GM18498 (cell line): ENCODE results near the gene DPP6.
"Not testable (repeated sequence)": the region's sequence is repeated elsewhere in the genome, so short reads cannot be mapped to it uniquely, and the experiment has no call there.

ENCODE experiments used
- ATAC-seq: cut with Tn5 transposase; IDR thresholded peaks from one replicate; pipeline ENCODE4 v1.9.1; 2021; ENCODE audit warnings: mild to moderate bottlenecking, moderate library complexity; ENCODE audit not compliant: unreplicated experiment

DPP6 gene

DNA sequence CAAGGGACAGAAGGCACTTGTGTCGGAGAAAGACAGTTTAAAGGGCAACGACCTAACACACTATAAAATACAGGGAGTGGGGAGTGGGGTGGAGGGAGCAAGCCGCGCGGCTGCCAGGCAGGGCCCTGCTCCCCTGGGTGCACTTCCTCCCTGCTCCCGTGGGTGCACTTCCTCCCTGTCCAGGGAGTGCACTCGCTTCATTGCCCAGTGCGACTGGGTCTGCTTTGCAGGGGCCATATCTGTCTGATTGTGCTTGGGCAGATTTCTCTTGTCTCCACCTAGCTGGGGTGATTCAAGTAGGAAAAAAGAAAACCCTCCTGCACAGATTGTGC is 94.5 kb downstream of the DPP6 start:
- not testable (repeated sequence) for ATAC-seq

DNA sequence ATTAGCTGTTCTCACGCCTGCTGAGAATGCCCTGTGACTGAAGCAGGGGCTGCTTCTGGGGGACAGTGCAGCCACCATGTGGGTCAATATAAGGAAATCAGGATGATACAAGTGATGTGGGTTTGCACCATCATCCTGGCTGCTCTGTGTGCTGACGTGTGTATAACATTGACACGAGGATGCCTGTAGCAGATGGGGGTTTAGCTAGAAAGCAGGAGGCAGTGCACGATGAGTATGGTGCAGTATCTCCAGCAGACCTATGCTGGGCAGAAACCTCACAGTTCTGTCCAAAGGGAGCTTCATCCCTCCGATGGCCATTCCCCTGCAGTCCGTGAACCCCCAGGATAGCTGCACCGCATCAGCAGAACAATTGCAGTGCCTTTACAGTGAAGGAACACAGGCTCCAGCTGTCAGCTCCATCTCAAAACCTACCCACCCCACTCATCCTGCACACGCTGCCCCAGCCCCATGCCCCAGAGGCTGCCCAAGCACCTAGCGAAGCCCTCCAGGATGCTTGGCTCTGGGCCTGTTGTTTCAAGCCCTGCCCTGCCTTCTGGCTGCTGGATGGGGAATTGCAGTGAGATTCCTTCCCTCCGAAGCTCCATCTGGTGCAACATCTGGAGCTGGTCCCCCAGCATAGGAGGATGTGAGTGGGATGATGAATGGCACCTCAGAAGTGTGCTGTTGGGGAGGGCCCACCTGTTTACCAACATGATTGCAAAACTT is 96.8 kb downstream of the DPP6 start:
- not testable (repeated sequence) for ATAC-seq

DNA sequence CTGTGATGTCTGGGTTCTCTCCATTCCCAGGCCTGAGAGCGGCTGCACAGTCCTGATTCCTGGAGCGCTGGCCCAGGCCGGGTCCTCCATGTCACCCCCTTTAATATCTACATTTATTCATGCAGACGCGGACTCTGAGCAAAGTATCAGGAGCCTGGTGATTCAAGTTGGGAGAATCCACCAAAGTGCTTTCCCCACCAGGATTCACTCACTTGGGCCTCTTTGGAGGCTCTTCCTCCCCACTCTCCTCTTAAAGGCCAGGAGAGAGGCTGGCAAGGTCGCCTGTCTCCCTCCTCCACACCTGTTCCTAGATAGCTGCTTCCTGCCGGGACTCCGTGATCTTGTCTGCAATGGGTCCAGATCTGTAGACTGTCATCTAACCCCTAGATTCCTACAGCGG is 98.5 kb downstream of the DPP6 start:
- not testable (repeated sequence) for ATAC-seq

DNA sequence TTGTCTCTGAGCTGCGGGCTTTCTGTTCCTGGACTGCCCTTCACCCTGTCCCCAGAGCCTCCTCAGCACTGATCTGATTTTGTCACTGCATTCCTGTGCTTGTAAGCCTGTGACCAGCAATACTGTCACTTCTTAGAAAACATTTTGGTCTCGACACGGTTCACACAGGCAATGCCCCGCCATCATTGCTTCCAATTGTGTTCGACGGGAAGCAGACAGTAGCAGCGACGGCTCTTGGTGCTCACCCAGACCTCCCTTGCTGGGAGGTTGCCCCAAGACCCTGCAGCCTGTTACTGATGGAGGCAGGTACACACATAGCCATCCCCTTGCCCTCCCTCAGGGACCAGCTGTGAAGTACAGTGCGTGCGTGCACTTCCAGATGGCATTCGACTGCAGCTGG is 99.1 kb downstream of the DPP6 start:
- not testable (repeated sequence) for ATAC-seq

DNA sequence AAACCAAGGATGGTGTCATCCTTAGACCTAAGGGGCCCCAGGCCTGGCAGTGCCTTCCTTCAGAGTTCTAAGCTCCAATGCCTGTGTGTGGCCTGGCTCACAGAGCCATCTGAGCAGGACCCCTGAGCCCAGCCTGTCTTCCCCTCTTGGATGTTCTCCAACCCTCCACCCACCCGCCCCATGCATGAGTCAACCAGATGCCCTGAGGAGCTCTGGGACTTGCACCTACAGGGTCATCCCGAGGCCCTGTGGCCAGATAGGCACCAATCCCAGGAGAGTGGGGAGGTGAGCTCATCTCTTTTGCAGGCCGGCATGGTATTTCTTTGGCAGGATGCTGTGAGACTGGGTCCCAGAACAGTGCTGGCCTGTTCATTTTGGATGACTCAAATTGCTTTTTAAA is 103.7 kb downstream of the DPP6 start:
- not testable (repeated sequence) for ATAC-seq

DNA sequence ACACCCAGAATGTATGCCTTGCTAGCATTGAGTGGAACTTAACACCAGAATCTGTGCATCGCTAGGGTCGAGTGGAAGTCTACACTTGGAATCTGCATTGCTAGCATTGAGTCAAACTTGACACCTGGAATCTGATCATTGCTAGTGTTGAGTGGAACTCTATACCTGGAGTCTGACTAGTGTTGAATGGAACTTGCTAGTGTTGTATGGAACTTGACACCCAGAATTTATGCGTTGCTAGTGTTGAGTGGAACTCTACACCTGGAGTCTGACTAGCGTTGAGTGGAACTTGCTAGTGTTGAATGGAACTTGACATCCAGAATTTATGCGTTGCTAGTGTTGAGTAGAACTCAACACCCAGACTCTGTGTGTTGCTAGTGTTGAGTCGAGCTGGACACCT is 110.7 kb downstream of the DPP6 start:
- not testable (repeated sequence) for ATAC-seq

DNA sequence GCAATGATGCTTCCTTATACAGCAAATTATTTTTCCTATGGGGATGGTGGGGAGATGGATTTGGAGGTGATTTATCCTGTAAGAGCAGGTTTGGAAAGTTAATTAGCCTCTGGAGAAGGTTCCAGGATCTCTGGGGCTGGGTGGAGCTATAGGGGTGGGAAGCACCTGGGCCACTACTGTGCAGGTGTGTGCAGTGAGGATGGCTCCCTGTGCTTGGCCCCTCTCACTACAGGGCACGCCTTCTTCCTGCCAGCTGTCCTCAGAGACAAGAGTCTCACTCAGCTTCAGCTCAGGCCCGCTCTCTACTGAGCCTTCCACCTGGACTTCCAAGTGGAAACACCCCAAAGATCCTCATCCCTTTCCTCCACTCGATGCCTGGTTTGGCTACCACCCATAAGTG is 111.4 kb downstream of the DPP6 start:
- ATAC-seq, result not testable (repeated sequence)

DNA sequence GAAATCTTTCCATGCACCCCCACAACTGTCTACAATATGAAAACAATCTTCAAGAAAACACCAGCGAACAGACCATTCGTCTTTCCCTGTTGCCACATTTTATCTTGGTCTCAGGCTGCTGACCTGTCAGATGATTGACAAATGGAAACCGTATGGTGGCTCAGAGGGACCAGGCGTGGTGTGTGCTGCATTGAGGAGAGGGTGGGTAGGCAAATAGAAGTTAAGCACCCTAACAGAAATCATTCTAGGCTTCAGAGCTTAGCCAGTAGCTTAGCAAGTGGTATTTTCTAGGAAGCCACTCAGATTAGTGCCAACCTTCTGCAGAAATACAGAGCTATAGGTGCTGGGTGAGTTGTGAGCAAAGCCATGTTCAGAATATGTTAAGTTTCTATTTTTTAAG is 114.9 kb downstream of the DPP6 start:
- ATAC-seq, result no peak

DNA sequence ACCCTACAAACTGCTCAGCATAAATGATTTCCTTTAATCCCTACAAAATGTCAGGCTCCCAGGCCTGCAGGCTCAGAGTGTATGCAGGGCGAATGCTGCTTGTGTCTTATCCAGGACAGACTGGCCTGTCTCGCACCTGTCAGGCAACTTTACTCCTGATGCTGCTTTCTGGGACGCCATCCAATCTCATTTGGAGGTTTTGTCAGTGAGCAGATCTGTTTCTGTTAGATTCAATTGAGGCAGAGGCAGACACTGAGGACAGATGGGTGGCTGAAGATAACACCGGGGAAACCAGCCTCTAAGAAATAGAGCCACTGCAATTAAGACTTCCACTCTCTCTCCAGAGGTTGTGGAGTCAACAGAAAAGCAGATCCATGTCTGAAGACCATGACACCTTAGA is 115.6 kb downstream of the DPP6 start:
- no peak for ATAC-seq

DNA sequence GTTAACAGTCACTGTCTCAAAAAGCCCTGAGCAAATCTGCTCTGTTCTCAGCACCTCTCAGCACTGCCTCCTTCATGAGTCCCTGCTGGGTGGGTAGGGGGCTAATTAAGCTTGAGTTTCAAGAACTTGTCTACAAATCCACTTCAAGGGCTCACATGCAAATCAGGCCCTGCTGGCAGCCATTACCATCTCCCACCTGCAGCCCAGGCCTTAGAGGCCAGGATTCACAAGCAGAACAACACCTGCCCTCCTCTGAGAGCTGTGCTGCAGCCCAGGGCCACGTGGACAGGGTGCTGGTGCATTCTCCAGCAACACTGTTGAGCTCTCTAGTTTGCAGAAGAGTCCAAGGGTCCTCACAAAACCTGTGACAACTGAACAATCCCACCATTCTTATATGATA is 119.2 kb downstream of the DPP6 start:
- ATAC-seq, result no peak

DNA sequence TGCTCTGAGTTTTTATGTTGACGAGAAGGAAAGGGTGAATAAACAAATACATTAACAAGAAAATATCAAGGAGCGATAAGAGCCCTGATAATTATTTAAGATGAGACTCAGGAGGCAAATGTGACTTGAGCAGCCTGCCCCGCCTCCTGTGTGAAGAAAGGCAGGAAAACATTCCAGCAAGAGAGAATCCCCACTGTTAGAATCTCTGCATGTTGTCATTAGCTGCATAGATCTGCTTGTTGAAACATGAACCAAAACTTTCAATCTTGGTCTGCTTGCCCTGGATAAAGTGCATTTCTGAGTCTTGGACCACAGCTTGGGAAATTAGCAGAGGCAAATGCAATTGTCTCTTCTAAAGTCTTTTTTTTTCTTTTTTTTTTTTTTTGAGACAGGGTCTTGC is 120.0 kb downstream of the DPP6 start:
- ATAC-seq, result no peak

DNA sequence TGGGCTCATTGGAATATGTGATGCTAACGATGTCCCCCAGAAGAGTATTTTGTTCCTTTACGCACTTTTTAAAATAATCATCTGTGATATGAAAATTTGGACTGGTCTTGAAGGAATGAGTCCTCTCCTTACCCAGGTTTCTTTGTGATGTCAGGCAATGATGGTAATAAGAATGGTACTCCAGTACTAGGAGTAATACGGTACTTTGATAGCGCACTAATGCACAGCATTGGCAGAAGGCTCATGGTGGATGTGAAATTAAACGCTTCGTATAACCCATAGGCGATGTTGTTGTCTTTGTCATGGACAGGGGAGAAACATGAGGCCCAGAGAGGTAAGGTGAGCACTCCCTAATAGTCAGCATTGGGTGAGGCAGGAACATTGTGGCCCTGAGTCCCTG is 125.4 kb downstream of the DPP6 start:
- ATAC-seq, result no peak

DNA sequence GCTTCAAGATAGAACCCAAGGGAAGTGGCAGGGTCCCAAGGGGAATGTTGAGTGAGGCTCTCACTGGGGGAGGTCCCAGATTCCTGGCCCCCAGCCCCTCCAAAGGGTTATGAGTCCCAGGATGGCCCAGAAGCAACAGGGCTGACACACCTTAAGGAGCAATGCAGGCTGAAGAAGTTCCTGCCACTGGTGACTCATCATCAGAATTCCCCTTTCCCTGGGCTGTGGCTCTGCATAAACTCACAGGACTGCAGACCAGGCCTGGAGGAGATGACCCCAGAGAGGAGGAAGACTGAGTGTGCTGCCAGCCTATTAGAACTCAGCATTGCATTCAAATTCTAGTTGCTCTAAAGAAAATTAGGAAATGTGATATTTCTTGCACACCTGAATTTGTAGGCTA is 126.7 kb downstream of the DPP6 start:
- ATAC-seq, result no peak

DNA sequence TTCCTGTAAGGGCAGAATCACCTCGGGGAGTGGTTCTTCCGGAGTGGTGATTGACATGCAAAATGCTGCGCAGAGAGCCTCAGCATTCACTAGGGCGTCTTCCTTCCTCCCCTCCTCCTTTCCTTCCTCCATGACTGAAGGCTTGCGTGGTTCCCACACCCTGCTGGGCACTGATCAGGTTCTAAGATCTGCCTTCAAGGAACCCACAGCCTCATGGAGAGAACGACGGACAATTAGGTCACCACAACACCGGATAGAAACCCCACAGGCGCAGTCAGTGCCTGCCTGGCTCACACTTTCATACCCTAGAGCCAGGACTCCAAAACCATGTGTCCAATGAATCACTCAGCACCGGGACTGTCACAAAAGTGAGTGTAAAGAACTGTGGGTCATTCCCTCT is 131.3 kb downstream of the DPP6 start:
- no peak for ATAC-seq

DNA sequence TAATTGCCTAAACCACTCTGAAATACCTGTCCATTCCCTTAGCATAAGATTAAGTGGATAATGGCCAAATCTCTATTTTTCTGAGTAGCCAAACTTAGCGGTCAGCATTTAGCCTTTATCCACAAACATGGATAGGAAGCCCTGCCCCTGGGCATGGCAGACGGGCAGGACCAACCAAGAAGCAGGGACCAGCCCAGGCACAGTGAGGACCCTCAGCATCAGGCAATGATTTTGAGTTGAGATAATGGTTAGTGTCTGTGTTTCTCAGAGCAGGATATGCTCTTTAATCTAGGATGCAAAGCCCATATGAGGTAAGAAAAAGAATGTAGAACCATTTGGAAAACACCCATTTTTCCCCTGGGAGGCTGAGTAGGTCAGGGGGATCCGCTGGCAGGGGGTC is 131.7 kb downstream of the DPP6 start:
- no peak for ATAC-seq

DNA sequence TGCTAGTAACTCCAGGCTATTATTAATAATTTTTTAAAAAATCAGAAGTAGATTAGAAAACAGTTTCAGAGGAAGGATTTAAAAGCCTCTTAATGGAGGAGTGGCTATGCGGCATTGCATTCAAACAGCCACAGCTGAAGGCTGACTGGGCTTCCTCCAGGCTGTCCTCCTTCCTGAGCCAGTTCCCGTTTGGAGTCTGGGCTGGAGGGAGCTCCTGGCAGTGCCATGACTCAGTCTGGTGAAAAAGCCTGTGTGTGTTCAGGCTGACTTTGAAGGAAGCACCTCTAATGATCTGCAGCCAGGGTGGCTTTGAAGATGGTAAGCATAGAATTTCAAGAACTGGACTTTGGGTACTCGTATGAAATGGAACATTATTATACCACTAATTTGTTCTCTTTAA is 134.6 kb downstream of the DPP6 start:
- ATAC-seq, result no peak

DNA sequence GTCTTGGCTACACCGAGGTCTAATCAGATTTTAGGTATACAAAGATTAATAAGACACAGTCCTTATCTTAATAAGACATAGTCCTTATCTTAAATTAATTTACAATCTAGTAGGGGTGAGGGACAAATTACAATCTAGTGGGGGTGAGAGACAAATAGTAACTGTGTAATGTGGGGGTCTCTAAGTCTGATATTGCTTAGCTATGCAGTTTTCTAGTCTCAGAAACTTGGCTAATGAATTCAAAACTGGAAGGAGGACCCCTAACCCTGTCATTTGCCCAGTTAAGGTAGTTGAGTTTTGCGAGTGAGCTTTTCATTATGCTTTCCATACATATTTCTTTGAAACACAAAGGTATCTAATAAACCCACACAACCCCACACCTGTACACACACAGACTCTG is 136.1 kb downstream of the DPP6 start:
- no peak for ATAC-seq

DNA sequence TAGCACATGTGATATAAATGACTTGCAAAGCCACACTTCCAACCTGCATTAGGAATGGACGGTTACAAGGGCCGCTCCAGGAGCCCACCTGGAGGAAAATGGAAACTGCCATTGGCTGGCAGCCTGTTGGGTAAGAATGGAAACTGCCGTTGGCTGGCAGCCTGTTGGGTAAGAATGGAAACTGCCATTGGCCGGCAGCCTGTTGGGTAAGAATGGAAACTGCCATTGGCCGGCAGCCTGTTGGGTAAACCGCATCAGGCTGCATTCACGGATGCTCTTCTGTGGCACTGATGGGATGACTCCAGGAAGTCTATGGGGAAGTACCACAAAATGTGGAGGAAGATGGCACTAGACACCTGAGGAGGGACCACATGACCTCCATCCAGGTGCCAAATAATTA is 143.1 kb downstream of the DPP6 start:
- no peak for ATAC-seq

DNA sequence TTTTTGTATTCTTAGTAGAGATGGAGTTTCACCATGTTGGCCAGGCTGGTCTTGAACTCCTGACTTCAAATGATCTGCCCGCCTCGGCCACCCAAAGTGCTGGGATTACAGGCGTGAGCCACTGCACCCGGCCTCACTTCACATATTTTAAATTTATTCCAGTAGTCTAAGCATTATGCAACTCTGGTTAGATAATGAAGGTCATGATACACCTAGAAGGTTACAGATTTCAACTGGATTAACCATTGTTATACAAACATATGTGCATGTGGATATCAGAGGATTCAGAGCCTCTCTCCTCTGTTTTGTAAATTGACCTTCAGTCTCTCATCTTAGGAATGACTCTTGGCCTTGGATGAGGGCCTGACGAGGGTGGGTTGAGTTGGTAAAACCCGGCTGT is 146.3 kb downstream of the DPP6 start:
- no peak for ATAC-seq

DNA sequence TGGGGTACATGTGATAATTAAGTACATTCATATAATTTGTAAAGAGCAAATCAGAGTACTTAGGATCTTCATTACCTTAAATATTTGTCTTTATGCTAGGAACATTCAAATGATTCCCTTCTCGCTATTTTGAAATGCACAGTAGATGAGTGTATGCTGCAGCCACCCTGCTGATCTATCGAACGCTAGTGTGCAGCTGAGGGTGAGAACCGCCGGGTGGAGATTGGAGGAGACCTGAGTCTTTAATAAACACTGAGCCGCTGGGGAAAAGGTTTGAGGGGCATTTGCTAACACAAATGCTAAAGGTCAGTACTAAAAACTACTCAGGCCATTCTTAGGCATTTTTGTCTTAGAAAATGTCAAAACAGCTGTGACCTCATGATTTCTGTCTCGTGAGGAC is 148.0 kb downstream of the DPP6 start:
- ATAC-seq, result no peak

DNA sequence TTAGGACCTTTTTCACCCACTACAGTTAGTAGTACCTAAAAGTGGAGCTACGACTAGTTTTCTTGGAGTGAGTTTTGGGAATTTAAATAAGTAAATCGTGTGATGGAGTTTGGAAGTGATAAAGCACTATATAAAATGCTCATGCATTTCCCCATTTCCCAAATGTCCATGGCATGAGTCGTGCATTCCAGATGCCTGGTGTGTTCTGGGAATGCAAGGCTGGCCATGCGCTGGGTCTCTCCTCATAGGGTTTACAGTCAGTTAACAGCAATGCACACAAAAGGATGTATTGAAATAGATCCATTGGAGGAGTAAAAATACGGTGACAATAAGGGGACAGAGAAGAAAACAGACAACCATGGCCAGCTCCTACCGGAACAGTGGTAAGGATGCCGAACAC is 149.8 kb downstream of the DPP6 start:
- no peak for ATAC-seq

DNA sequence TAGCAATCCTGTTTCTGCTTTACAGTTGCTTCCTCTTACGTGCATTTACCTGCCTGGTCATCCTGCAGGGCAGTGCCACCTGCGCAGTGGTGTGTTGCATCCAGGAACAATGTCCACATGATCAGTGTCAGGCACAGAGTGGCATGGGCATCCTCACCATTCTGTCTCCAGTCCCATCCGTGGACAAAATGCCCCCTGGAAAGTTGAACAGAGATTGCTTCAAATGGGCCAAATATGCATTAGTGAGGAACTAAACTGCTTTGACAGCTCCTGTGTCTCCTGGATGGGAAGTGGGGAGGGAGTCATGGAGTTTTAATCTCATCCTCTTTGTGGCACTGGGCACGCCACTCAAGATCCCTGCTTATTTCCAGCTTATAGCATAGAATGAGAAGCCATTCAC is 151.8 kb downstream of the DPP6 start:
- ATAC-seq, result no peak

DNA sequence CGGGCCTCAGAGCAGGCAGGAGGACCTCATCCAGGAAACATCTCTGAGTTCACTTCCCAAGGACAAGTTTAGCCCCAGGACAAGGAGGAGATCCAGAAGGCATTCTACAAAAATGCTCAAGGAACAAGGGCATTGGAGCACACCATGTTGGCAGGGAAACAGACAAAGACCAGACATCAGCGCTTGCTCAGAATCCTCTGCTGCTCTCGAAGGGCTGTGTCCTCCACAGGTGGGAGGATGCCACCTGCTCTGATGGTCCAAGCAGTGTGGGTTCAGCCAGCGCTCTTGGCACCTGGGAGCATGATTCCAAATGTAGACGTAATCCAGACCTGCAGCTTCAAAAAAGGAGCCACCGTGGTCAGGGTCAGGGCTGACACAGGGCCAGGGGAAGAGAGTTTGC is 160.7 kb downstream of the DPP6 start:
- ATAC-seq, result no peak
